ENCODE results near the gene JPH2. TPM values are rescaled to one million over a fixed set of nuclear protein-coding genes. Genes with fewer than 3 reads are reported as not detected.
A peak's percentile ranks its signal among the peaks of the same experiment; 100 is the strongest.

JPH2 gene
- total RNA-seq, 2 donors from 2014 or later, result 169 to 179 TPM

GRCh38 chr20:44173846-44174245, 13.1 kb downstream of the JPH2 start:
- Histone ChIP-seq H3K9me3 (no peaks in the 10 kb centered on the region), H3K4me1 (ENCODE audit: control insufficient read depth in 1 of 2, low read depth in 2 of 2) (peaks cover 20 to 96% of the 10 kb centered on the region in 2 donors), H3K36me3 (peaks cover 6% of the 10 kb centered on the region), H3K4me3 (no peak overlapping the region), H3K27ac (peak overlapping the region; percentile 2 to 11), H3K27me3 (replicated peaks; ENCODE audit: insufficient read depth) (no peaks in the 10 kb centered on the region)
- TF ChIP-seq CTCF (IDR thresholded peaks at IDR 0.05), result no peak
- no peak for ATAC-seq (ENCODE audit: insufficient number of reproducible peaks, low FRiP score, low read depth)
- DNase-seq (ENCODE audit: low spot score), result no peak

GRCh38 chr20:44173116-44173515, 13.9 kb downstream of the JPH2 start:
- Histone ChIP-seq H3K36me3 (peaks cover 6% of the 10 kb centered on the region), H3K27me3 (replicated peaks; ENCODE audit: insufficient read depth) (no peaks in the 10 kb centered on the region), H3K9me3 (no peaks in the 10 kb centered on the region), H3K4me3 (no peak overlapping the region), H3K27ac (peak overlapping the region; percentile 2 to 80), H3K4me1 (ENCODE audit: control insufficient read depth in 1 of 2, low read depth in 2 of 2) (peaks cover 20 to 96% of the 10 kb centered on the region in 2 donors)
- no peak for TF ChIP-seq CTCF (IDR thresholded peaks at IDR 0.05)
- DNase-seq (ENCODE audit: low spot score) (no peak), ATAC-seq (ENCODE audit: insufficient number of reproducible peaks, low FRiP score, low read depth) (no peak)

- no peaks in the 10 kb centered on the region for H3K9me3 ChIP-seq
- H3K4me3 ChIP-seq, result no peak overlapping the region
- no peak for DNase-seq (ENCODE audit: low spot score)
- TF ChIP-seq CTCF (IDR thresholded peaks at IDR 0.05), result no peak
- H3K4me1 ChIP-seq (ENCODE audit: control insufficient read depth in 1 of 2, low read depth in 2 of 2), result peaks cover 20 to 96% of the 10 kb centered on the region in 2 donors
- H3K36me3 ChIP-seq, result peaks cover 6% of the 10 kb centered on the region
- ATAC-seq (ENCODE audit: insufficient number of reproducible peaks, low FRiP score, low read depth), result no peak
- peak overlapping the region; percentile 39 to 80 for H3K27ac ChIP-seq
- H3K27me3 ChIP-seq (replicated peaks; ENCODE audit: insufficient read depth), result no peaks in the 10 kb centered on the region
These were observed 14.4 kb downstream of the JPH2 start for GRCh38 chr20:44172572-44172950.

GRCh38 chr20:44171775-44172571, 15.0 kb downstream of the JPH2 start:
- no peak overlapping the region for H3K4me3 ChIP-seq
- no peak for ATAC-seq (ENCODE audit: insufficient number of reproducible peaks, low FRiP score, low read depth)
- DNase-seq (ENCODE audit: low spot score), result no peak
- no peaks in the 10 kb centered on the region for H3K27me3 ChIP-seq (replicated peaks; ENCODE audit: insufficient read depth)
- H3K4me1 ChIP-seq (ENCODE audit: control insufficient read depth in 1 of 2, low read depth in 2 of 2), result peaks cover 18 to 96% of the 10 kb centered on the region in 2 donors
- no peaks in the 10 kb centered on the region for H3K9me3 ChIP-seq
- TF ChIP-seq CTCF (IDR thresholded peaks at IDR 0.05), result no peak
- peak overlapping the region; percentile 39 to 80 for H3K27ac ChIP-seq
- peaks cover 6% of the 10 kb centered on the region for H3K36me3 ChIP-seq

GRCh38 chr20:44170816-44171410, 16.1 kb downstream of the JPH2 start:
- H3K4me3 ChIP-seq, result no peak overlapping the region
- H3K36me3 ChIP-seq, result peaks cover 6% of the 10 kb centered on the region
- DNase-seq (ENCODE audit: low spot score), result no peak
- no peak for ATAC-seq (ENCODE audit: insufficient number of reproducible peaks, low FRiP score, low read depth)
- no peak for TF ChIP-seq CTCF (IDR thresholded peaks at IDR 0.05)
- H3K27me3 ChIP-seq (replicated peaks; ENCODE audit: insufficient read depth), result no peaks in the 10 kb centered on the region
- peak overlapping the region; percentile 39 to 80 for H3K27ac ChIP-seq
- peaks cover 15 to 96% of the 10 kb centered on the region in 2 donors for H3K4me1 ChIP-seq (ENCODE audit: control insufficient read depth in 1 of 2, low read depth in 2 of 2)
- H3K9me3 ChIP-seq, result no peaks in the 10 kb centered on the region

All from thoracic aorta (tissue), 2 donors.